Spleen (tissue), 7 donors: ENCODE measurements around the gene IGFALS.

Source experiments
- CTCF ChIP-seq, 11 experiments: fragments of 200-600 bp in 7 of 11; fragments of 450-650 bp in 4 of 11; sonication (generic) in 4 of 11; IDR thresholded peaks in 8 of 11; conservative IDR thresholded peaks in 3 of 11; 1 replicate in 7 of 11; 2 replicates in 4 of 11; pipeline versions ENCODE4 v1.4.0 to v1.8.0; 2016 to 2021; ENCODE audit warnings: antibody characterized with exemption in 11 of 11, inconsistent platforms in 4 of 11, mild to moderate bottlenecking in 1 of 11
- POLR2A ChIP-seq, 3 donors: fragments of 450-650 bp; IDR thresholded peaks; one replicate each; pipeline ENCODE4 v1.5.1; 2017; ENCODE audit warnings: antibody characterized with exemption in 3 of 3, mild to moderate bottlenecking in 1 of 3
- POLR2AphosphoS5 ChIP-seq, 3 donors: sonication (generic); formaldehyde crosslinking; IDR thresholded peaks; one replicate each; pipeline ENCODE4 v1.5.1; 2017; ENCODE audit warnings: antibody characterized with exemption in 3 of 3
- donor health status: DM: no; HTN: no; CAD: no; lungs with moderate emphysema.
- donor health status: DM: no; HTN: no; CAD: no.
- donor health status: DM: no; HTN: no; CAD: no.

GRCh38 chr16:1786242-1787055 is 7.1 kb downstream of the IGFALS start:
- no peak for TF ChIP-seq POLR2A (IDR thresholded peaks at IDR 0.05)
- no peak for TF ChIP-seq CTCF (IDR thresholded peaks at IDR 0.05 in 8 of 11, conservative IDR thresholded peaks at IDR 0.05 in 3 of 11)
- TF ChIP-seq POLR2AphosphoS5 (IDR thresholded peaks at IDR 0.05) = no peak
